GM19043 (cell line): ENCODE results near the gene ATAD3A.
"Not testable (repeated sequence)": the region's sequence is repeated elsewhere in the genome, so short reads cannot be mapped to it uniquely, and the experiment has no call there.

Experiments
- ATAC-seq: cut with Tn5 transposase; IDR thresholded peaks from one replicate; pipeline ENCODE4 v1.9.1; 2021; ENCODE audit warnings: low read depth; ENCODE audit not compliant: unreplicated experiment

Gene ATAD3A

GRCh38 chr1:1521331-1521730 is 9.4 kb downstream of the ATAD3A start:
- ATAC-seq, result no peak

- ATAC-seq, result not testable (repeated sequence)
Measured at GRCh38 chr1:1522536-1522935, 10.6 kb downstream of the ATAD3A start.

- not testable (repeated sequence) for ATAC-seq
Measured at GRCh38 chr1:1523226-1523625, 11.3 kb downstream of the ATAD3A start.

- not testable (repeated sequence) for ATAC-seq
Measured at GRCh38 chr1:1523651-1524050, 11.7 kb downstream of the ATAD3A start.

GRCh38 chr1:1524750-1525383 is 12.9 kb downstream of the ATAD3A start:
- ATAC-seq, result not testable (repeated sequence)

- ATAC-seq, result not testable (repeated sequence)
Measured at GRCh38 chr1:1526476-1526875, 14.5 kb downstream of the ATAD3A start.

- no peak for ATAC-seq
Measured at GRCh38 chr1:1527092-1527816, 15.3 kb downstream of the ATAD3A start.

GRCh38 chr1:1528301-1529267 is 16.6 kb downstream of the ATAD3A start:
- no peak for ATAC-seq

- no peak for ATAC-seq
Measured at GRCh38 chr1:1529321-1529720, 17.4 kb downstream of the ATAD3A start.

GRCh38 chr1:1529936-1530335 is 18.0 kb downstream of the ATAD3A start:
- no peak for ATAC-seq

GRCh38 chr1:1531947-1532346 is 20.0 kb downstream of the ATAD3A start:
- ATAC-seq, result no peak

- not testable (repeated sequence) for ATAC-seq
Measured at GRCh38 chr1:1533176-1533893, 21.4 kb downstream of the ATAD3A start.

- not testable (repeated sequence) for ATAC-seq
Measured at GRCh38 chr1:1533894-1534291, 21.9 kb downstream of the ATAD3A start.

GRCh38 chr1:1534401-1535154 is 22.6 kb downstream of the ATAD3A start:
- ATAC-seq, result no peak

GRCh38 chr1:1535201-1536018 is 23.4 kb downstream of the ATAD3A start:
- no peak for ATAC-seq

- no peak for ATAC-seq
Measured at GRCh38 chr1:1536019-1536937, 24.3 kb downstream of the ATAD3A start.

- no peak for ATAC-seq
Measured at GRCh38 chr1:1536938-1537546, 25.1 kb downstream of the ATAD3A start.
